IPS-18a (cell line): Measurements from ENCODE around the gene NCOA3.

Experiments
- H3K27ac ChIP-seq: one replicate; pipeline ENCODE4 v1.5.1; 2013; ENCODE audit warnings: low read length
- H3K27me3 ChIP-seq: one replicate; pipeline ENCODE4 v1.6.1; 2013; ENCODE audit warnings: mild to moderate bottlenecking, low read length; ENCODE audit not compliant: control insufficient read depth, insufficient read depth
- H3K36me3 ChIP-seq: one replicate; pipeline ENCODE4 v1.6.1; 2013; ENCODE audit warnings: low read depth, low read length; ENCODE audit not compliant: control insufficient read depth
- H3K4me1 ChIP-seq: one replicate; pipeline ENCODE4 v1.6.1; 2013; ENCODE audit warnings: low read depth, low read length; ENCODE audit not compliant: control insufficient read depth
- H3K4me3 ChIP-seq: one replicate; pipeline ENCODE4 v1.5.1; 2013; ENCODE audit warnings: low read length
- H3K9ac ChIP-seq: one replicate; pipeline ENCODE4 v1.6.1; 2013; ENCODE audit warnings: mild to moderate bottlenecking, low read length, moderate library complexity
- H3K9me3 ChIP-seq: one replicate; pipeline ENCODE4 v1.6.1; 2013; ENCODE audit warnings: low read depth, low read length; ENCODE audit not compliant: control insufficient read depth

The NCOA3 gene

DNA sequence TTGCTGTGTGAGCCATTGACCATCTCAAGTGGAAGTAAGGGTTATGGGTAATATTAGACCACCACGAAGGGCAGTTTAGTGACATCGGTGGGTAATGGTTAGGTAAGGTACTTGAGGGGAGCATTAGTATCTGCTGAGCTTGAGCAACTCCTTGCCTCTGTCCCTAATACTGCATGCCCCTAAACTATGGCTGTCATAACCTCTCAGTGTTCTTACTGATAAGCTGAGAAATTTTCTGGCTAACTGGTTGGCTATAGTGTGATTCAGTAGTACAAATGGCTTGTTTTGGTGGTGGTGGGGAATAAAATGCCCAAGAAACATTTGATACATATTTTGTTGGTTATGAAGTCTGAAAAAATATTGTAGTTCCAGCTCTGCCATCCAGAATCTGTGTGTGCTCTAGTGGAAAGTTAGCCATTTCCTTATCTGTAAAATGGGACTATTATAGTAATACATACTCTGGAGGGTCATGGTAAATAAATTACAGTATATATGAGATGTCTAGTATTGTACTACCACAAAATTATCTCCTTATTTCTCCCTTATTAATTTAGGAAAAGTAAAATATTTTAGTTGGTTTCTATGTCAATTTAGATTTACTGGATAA lies 113.1 kb downstream of the NCOA3 start:
- no peak overlapping the region for H3K4me3 ChIP-seq
- no peak overlapping the region for H3K9ac ChIP-seq
- no peaks in the 10 kb centered on the region for H3K27me3 ChIP-seq
- no peaks in the 10 kb centered on the region for H3K4me1 ChIP-seq
- no peaks in the 10 kb centered on the region for H3K9me3 ChIP-seq
- H3K27ac ChIP-seq: no peak overlapping the region
- no peaks in the 10 kb centered on the region for H3K36me3 ChIP-seq

DNA sequence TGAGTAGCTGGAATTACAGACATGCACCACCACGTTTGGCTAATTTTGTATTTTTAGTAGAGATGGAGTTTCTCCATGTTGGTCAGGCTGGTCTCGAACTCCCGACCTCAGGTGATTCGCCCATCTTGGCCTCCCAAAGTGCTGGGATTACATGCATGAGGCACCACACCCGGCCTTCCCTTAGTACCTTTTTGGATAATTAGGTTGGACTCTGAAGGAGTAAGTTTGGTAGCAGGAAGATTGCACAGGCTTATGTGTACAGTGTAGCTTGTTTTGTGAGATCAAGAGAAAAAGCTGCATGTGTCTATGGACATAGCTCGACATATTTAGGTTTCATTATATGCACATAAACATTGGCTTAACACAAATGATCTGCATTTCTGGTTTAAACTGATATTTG lies 116.8 kb downstream of the NCOA3 start:
- Histone ChIP-seq H3K27me3 (no peaks in the 10 kb centered on the region), H3K27ac (no peak overlapping the region), H3K9me3 (no peaks in the 10 kb centered on the region), H3K36me3 (no peaks in the 10 kb centered on the region), H3K4me3 (no peak overlapping the region), H3K4me1 (no peaks in the 10 kb centered on the region), H3K9ac (no peak overlapping the region)

DNA sequence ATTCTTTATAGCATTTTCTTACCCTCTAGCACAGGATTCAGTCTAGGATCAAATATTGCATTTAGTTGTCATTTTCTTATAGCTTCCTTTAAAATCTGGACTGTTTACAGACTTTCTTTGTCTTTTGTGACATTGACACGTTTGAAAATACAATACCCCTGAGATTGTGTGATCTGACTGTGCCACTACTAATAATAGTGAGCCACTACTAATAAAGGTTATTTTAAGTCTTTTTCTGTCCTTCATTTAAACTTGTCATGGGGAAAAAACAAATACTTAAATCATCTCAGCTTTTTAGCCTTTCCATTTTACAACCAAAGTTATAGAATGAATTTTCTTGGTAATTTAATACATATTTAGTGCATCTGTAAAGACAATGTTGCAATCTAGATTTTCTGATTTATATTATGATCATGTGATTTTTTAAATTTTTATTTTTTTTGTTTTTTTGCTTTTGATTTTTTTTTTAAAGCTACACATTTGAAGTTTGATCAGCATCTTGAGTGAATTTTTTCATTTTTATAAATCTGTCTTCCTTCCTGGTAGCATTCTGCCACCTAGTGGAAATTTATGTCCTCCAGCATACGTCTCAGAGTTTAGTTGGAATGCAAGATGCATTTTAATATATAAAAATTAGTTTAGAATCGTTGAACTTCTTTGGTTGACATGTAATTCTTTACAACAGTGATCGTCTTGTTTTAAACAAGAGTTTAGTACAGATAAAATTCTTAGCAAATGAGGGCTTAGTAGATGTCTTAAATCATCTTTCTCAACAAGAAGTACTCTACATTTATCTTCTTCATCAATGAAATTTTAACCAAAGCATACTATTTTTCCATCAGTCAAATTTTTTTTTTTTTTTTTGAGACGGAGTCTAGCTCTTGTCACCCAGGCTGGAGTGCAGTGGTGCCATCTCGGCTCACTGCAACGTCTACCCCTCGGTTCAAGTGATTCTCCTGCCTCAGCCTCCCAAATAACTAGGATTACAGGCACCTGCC lies 119.4 kb downstream of the NCOA3 start:
- Histone ChIP-seq H3K27me3 (no peaks in the 10 kb centered on the region), H3K9me3 (no peaks in the 10 kb centered on the region), H3K36me3 (peaks cover 2% of the 10 kb centered on the region), H3K9ac (no peak overlapping the region), H3K4me1 (no peaks in the 10 kb centered on the region), H3K4me3 (no peak overlapping the region), H3K27ac (no peak overlapping the region)

DNA sequence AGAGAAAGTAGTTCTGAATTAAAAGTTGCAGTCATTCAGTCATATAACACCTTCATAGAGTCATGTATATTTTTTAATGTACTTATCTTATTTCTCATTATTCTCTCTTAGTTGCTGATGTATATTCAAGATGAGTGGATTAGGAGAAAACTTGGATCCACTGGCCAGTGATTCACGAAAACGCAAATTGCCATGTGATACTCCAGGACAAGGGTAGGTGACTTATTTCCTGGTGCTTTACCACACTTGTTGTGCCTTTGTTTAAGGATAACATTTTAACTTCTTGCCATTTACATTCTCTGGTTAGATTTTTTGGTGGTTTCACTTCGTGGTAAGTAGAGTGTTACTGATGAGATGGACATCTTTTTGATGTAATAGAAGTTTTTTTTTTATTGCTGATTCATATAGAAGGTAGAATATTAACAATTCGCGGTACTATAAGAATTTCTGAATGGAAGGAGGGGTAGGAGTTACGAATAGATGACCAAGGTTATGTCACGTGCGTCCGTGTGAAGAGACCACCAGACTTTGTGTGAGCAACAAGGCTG lies 120.5 kb downstream of the NCOA3 start:
- Histone ChIP-seq H3K27ac (no peak overlapping the region), H3K36me3 (peaks cover 7% of the 10 kb centered on the region), H3K9me3 (no peaks in the 10 kb centered on the region), H3K27me3 (no peaks in the 10 kb centered on the region), H3K4me3 (no peak overlapping the region), H3K4me1 (no peaks in the 10 kb centered on the region), H3K9ac (no peak overlapping the region)

DNA sequence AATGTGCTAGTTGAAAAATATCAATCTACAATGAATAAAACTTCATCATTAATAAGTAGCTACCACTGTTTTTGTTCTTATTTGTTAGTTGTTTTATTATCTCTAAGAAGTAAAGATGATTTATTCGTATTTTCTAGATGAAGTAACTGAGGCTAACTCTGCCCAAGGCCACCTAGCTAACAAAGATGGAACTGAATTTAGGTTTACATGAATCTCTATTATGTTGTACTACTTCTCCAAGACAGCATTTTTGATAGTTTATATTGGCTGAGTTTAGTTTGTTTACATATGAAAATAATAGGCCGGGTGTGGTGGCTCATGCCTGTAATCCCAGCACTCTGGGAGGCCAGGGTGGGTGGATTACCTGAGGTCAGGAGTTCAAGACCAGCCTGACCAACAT lies 121.5 kb downstream of the NCOA3 start:
- Histone ChIP-seq H3K36me3 (peaks cover 14% of the 10 kb centered on the region), H3K9me3 (no peaks in the 10 kb centered on the region), H3K4me1 (no peaks in the 10 kb centered on the region), H3K27ac (no peak overlapping the region), H3K27me3 (no peaks in the 10 kb centered on the region), H3K9ac (no peak overlapping the region), H3K4me3 (no peak overlapping the region)

DNA sequence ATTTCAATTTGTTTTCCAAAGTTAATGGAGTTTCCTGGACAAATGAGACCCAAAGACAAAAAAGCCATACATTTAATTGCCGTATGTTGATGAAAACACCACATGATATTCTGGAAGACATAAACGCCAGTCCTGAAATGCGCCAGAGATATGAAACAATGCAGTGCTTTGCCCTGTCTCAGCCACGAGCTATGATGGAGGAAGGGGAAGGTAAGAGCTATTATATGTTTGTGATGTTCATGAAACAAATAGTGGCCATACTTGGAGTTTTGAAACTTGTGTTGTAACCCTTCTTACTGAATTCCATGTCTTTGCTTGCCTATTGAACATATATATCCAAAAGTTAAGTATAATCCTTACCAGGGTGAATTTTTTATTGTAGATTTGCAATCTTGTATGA lies 125.9 kb downstream of the NCOA3 start:
- H3K27ac ChIP-seq: no peak overlapping the region
- H3K27me3 ChIP-seq: no peaks in the 10 kb centered on the region
- H3K9ac ChIP-seq: no peak overlapping the region
- peaks cover 24% of the 10 kb centered on the region for H3K36me3 ChIP-seq
- no peak overlapping the region for H3K4me3 ChIP-seq
- H3K4me1 ChIP-seq: no peaks in the 10 kb centered on the region
- H3K9me3 ChIP-seq: no peaks in the 10 kb centered on the region

DNA sequence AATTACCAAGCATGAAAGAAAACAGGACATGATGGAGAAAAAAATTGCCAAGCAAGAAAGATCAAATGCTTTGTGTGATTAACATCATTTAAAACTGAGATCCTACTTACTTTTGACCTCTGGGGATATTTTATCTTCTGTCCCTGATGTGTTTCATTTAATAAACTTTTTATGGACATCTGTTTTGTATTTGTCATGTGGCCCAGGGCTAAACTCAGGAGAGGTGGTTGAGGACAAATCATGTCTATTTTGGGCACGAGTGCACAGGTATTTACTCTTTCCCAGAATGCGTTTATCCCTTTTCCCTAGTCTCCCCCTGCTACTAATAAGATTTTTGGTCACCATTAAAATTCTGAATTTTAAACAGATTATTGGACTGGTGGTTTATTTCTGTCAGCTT lies 128.2 kb downstream of the NCOA3 start:
- peaks cover 33% of the 10 kb centered on the region for H3K36me3 ChIP-seq
- no peaks in the 10 kb centered on the region for H3K4me1 ChIP-seq
- no peak overlapping the region for H3K9ac ChIP-seq
- no peak overlapping the region for H3K4me3 ChIP-seq
- H3K9me3 ChIP-seq: no peaks in the 10 kb centered on the region
- H3K27me3 ChIP-seq: no peaks in the 10 kb centered on the region
- H3K27ac ChIP-seq: no peak overlapping the region

DNA sequence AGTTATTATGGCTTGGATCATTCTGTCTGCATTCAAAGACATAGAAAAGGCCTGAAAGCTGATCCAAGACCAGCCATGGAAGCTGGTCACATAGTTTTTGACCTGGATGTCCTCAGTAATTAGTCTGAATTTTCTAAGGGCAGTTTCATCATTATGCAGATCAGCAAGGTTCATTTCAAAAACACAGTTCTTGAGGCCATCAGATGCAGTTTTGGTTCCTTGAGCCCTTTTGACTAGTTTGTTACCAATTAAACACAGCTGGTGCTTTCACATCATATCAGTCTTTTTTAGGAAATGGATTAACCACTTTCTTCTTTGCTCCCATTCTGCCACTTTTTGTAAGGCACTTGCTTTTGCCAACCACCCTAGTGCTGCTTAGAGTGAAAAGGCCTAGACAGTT lies 129.4 kb downstream of the NCOA3 start:
- Histone ChIP-seq H3K36me3 (peaks cover 38% of the 10 kb centered on the region), H3K27ac (no peak overlapping the region), H3K4me3 (no peak overlapping the region), H3K27me3 (no peaks in the 10 kb centered on the region), H3K9me3 (no peaks in the 10 kb centered on the region), H3K9ac (no peak overlapping the region), H3K4me1 (no peaks in the 10 kb centered on the region)

DNA sequence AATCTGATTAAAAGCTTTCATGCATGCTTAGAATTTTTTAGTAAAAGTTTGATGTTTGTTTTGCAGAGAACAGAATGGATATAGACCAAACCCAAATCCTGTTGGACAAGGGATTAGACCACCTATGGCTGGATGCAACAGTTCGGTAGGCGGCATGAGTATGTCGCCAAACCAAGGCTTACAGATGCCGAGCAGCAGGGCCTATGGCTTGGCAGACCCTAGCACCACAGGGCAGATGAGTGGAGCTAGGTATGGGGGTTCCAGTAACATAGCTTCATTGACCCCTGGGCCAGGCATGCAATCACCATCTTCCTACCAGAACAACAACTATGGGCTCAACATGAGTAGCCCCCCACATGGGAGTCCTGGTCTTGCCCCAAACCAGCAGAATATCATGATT lies 133.6 kb downstream of the NCOA3 start:
- Histone ChIP-seq H3K27me3 (no peaks in the 10 kb centered on the region), H3K4me1 (no peaks in the 10 kb centered on the region), H3K27ac (no peak overlapping the region), H3K36me3 (peaks cover 57% of the 10 kb centered on the region), H3K9me3 (no peaks in the 10 kb centered on the region), H3K4me3 (no peak overlapping the region), H3K9ac (no peak overlapping the region)

DNA sequence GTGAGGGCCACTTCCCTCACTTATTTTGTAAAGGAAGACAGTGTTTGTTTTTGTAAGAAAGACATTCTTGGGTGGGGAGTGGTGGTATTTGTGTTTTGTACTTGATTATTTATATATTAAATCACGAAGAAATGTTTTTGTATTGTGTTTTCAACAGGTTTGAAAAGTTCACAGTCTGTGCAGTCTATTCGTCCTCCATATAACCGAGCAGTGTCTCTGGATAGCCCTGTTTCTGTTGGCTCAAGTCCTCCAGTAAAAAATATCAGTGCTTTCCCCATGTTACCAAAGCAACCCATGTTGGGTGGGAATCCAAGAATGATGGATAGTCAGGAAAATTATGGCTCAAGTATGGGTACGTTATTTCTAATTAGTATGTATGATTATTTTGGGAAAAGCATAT lies 137.2 kb downstream of the NCOA3 start:
- Histone ChIP-seq H3K27ac (no peak overlapping the region), H3K36me3 (peaks cover 57% of the 10 kb centered on the region), H3K4me3 (no peak overlapping the region)

DNA sequence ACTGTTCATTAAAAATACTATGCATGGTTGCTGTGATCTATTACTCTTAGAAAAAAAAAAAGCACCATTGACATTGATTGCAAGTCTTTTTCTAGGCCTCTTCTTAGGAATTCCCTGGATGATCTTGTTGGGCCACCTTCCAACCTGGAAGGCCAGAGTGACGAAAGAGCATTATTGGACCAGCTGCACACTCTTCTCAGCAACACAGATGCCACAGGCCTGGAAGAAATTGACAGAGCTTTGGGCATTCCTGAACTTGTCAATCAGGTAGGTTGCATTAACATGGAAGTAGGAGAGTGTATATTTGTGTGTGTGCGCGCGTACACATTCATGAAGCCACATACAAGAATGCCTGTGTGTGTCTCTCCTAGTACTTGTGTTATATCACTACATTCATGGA lies 140.4 kb downstream of the NCOA3 start:
- no peaks in the 10 kb centered on the region for H3K4me1 ChIP-seq
- H3K27me3 ChIP-seq: no peaks in the 10 kb centered on the region
- H3K4me3 ChIP-seq: no peak overlapping the region
- no peak overlapping the region for H3K27ac ChIP-seq
- peaks cover 39% of the 10 kb centered on the region for H3K36me3 ChIP-seq
- H3K9ac ChIP-seq: no peak overlapping the region
- H3K9me3 ChIP-seq: no peaks in the 10 kb centered on the region

More for the DNA sequence above, 137.2 kb downstream of the NCOA3 start:
- Histone ChIP-seq H3K9me3 (no peaks in the 10 kb centered on the region), H3K9ac (no peak overlapping the region), H3K4me1 (no peaks in the 10 kb centered on the region), H3K27me3 (no peaks in the 10 kb centered on the region)
